OCI-LY3 (cell line): ENCODE results near the gene ADCY3.

ENCODE experiments used
- H2AFZ ChIP-seq: fragments of 200-600, 300-600 bp; shearing (Covaris generic); 2 replicates; pipeline ENCODE4 v1.6.0; 2014; ENCODE audit warnings: antibody characterized with exemption, low read depth, low read length
- H3K27ac ChIP-seq: fragments of 200-600, 300-600 bp; sonication (generic); 2 replicates; pipeline ENCODE4 v1.5.1; 2014; ENCODE audit warnings: mild to moderate bottlenecking, low read length, moderate library complexity, mixed read lengths
- H3K27me3 ChIP-seq: fragments of 200-600, 300-600 bp; sonication (generic); 2 replicates; pipeline ENCODE4 v1.6.1; 2014; ENCODE audit warnings: low read depth, low read length, mixed read lengths
- H3K36me3 ChIP-seq: fragments of 200-600, 300-600 bp; sonication (generic); replicated peaks from 2 replicates; pipeline ENCODE3; 2014; ENCODE audit warnings: low read depth, low read length, mixed read lengths
- H3K4me1 ChIP-seq: fragments of 300-600, 200-600 bp; sonication (generic); 2 replicates; pipeline ENCODE4 v1.6.1; 2014; ENCODE audit warnings: low read length, mixed read lengths
- H3K4me2 ChIP-seq: fragments of 200-600, 300-600 bp; sonication (generic); 2 replicates; pipeline ENCODE4 v1.6.1; 2014; ENCODE audit warnings: low read length, mixed read lengths
- H3K4me3 ChIP-seq: fragments of 300-600, 200-600 bp; sonication (generic); 2 replicates; pipeline ENCODE4 v1.5.1; 2014; ENCODE audit warnings: antibody characterized with exemption, mild to moderate bottlenecking, low read length, moderate library complexity
- H3K79me2 ChIP-seq: fragments of 300-600, 200-600 bp; shearing (Covaris generic); 2 replicates; pipeline ENCODE4 v1.6.1; 2014; ENCODE audit warnings: mild to moderate bottlenecking, low read length, mixed read lengths
- H3K9ac ChIP-seq: fragments of 300-600, 200-600 bp; shearing (Covaris generic); 2 replicates; pipeline ENCODE4 v1.6.0; 2014; ENCODE audit warnings: mild to moderate bottlenecking, low read length, moderate library complexity
- H3K9me3 ChIP-seq: fragments of 200-600, 300-600 bp; shearing (Covaris generic); 2 replicates; pipeline ENCODE4 v1.6.1; 2014; ENCODE audit warnings: low read length, mixed read lengths; ENCODE audit not compliant: insufficient read depth
- H4K20me1 ChIP-seq: fragments of 200-600, 300-600 bp; sonication (generic); 2 replicates; pipeline ENCODE4 v1.6.1; 2016; ENCODE audit warnings: low read length, mixed read lengths; ENCODE audit not compliant: insufficient read depth
- EZH2phosphoT487 ChIP-seq: fragments of 200-600 bp; shearing (Covaris generic); IDR thresholded peaks from 2 replicates; pipeline ENCODE4 v1.6.1; 2018; ENCODE audit warnings: antibody characterized with exemption, mixed run types, low read depth
- TF ChIP-seq, protein P1 (sequence below): fragments of 200-600, 300-600 bp; sonication (generic); IDR thresholded peaks from 2 replicates; pipeline ENCODE4 v1.5.1; 2014; ENCODE audit warnings: antibody characterized with exemption, low read length, low read depth

The ADCY3 gene

DNA sequence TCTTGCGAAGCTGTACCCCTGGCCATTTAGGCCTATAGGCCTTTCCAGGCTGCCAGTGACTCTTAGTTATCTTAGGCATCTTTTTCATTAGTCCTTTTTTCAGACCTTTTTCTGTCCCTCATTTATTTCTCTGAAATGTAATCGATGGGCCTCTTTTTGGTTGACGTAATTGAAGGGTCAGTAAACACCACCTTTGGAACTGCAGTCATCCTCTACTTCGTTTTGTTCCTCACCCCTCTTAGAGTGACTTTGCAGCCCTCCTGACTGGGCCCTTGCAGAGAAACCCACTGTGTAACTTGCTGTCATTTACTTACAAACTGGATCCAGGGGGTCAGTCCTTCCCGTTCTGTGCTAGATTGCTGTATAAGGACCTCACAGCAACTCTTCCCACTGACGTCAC, 103.6 kb downstream of the ADCY3 start:
- H3K36me3 ChIP-seq: peaks cover 77% of the 10 kb centered on the region

DNA sequence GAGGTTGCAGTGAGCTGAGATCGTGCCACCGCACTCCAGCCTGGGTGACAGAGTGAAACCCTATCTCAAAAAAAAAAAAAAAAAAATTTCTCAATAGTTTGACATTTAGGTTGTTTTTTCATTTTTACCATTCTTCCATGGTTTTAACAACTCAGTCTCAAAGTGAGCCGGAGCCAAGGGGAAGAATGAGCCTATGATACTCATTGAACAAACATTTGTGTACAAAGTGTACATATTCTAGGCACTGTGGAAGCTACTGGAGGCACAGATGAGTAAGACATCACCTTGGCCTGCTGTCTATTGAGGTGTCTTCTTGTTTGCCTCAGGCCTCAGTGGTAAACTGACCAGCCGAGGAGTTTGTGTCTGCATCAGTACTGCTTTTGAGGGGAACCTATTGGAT, 104.9 kb downstream of the ADCY3 start:
- peaks cover 52% of the 10 kb centered on the region for H3K79me2 ChIP-seq
- no peaks in the 10 kb centered on the region for H3K4me1 ChIP-seq
- no peak overlapping the region for H2AFZ ChIP-seq
- H3K9me3 ChIP-seq: no peaks in the 10 kb centered on the region
- H3K4me3 ChIP-seq: no peak overlapping the region
- no peak overlapping the region for H3K9ac ChIP-seq
- no peak overlapping the region for H3K27ac ChIP-seq
- peaks cover 64% of the 10 kb centered on the region for H3K36me3 ChIP-seq
- H3K27me3 ChIP-seq: no peaks in the 10 kb centered on the region
- H3K4me2 ChIP-seq: no peak overlapping the region
- TF ChIP-seq EZH2phosphoT487: no peak
- TF ChIP-seq, protein P1, sequence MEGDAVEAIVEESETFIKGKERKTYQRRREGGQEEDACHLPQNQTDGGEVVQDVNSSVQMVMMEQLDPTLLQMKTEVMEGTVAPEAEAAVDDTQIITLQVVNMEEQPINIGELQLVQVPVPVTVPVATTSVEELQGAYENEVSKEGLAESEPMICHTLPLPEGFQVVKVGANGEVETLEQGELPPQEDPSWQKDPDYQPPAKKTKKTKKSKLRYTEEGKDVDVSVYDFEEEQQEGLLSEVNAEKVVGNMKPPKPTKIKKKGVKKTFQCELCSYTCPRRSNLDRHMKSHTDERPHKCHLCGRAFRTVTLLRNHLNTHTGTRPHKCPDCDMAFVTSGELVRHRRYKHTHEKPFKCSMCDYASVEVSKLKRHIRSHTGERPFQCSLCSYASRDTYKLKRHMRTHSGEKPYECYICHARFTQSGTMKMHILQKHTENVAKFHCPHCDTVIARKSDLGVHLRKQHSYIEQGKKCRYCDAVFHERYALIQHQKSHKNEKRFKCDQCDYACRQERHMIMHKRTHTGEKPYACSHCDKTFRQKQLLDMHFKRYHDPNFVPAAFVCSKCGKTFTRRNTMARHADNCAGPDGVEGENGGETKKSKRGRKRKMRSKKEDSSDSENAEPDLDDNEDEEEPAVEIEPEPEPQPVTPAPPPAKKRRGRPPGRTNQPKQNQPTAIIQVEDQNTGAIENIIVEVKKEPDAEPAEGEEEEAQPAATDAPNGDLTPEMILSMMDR: no peak
- no peaks in the 10 kb centered on the region; the same call in 1 of the 2 replicates for H4K20me1 ChIP-seq

More for the DNA sequence above, 103.6 kb downstream of the ADCY3 start:
- TF ChIP-seq EZH2phosphoT487: no peak
- TF ChIP-seq, protein P1: no peak
- H3K4me3 ChIP-seq: no peak overlapping the region
- H3K4me2 ChIP-seq: no peak overlapping the region
- H3K27ac ChIP-seq: no peak overlapping the region
- peaks cover 41% of the 10 kb centered on the region for H3K79me2 ChIP-seq
- no peaks in the 10 kb centered on the region for H3K27me3 ChIP-seq
- H3K9ac ChIP-seq: no peak overlapping the region
- no peaks in the 10 kb centered on the region for H3K9me3 ChIP-seq
- H4K20me1 ChIP-seq: no peaks in the 10 kb centered on the region; the same call in 1 of the 2 replicates
- no peaks in the 10 kb centered on the region for H3K4me1 ChIP-seq
- H2AFZ ChIP-seq: no peak overlapping the region

DNA sequence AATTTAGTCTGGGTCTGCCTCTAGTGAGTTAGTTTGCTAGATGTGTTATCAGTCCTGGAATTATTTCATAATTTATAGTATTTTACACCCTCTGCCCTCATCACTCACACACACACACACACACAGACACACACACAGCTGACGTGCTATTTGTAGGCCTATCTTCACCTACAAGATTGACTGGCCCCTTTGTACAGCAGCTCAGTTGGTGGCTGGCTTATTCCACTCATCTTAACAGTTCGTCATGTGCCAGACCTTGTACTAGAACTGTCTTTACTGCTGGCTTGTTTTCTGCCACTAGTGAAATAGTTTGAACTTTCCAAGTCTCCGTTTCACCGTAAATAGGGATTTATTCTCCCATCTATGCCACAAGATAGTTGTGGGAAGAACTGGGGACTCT, 105.5 kb downstream of the ADCY3 start:
- no peaks in the 10 kb centered on the region for H3K27me3 ChIP-seq
- no peak overlapping the region for H2AFZ ChIP-seq
- no peak overlapping the region for H3K27ac ChIP-seq
- H3K79me2 ChIP-seq: peaks cover 58% of the 10 kb centered on the region
- H3K9ac ChIP-seq: no peak overlapping the region
- no peaks in the 10 kb centered on the region for H3K4me1 ChIP-seq
- H3K36me3 ChIP-seq: peaks cover 63% of the 10 kb centered on the region
- no peaks in the 10 kb centered on the region for H3K9me3 ChIP-seq
- H4K20me1 ChIP-seq: no peaks in the 10 kb centered on the region; the same call in 1 of the 2 replicates
- no peak overlapping the region for H3K4me2 ChIP-seq
- H3K4me3 ChIP-seq: no peak overlapping the region
- TF ChIP-seq, protein P1: no peak
- no peak for TF ChIP-seq EZH2phosphoT487

DNA sequence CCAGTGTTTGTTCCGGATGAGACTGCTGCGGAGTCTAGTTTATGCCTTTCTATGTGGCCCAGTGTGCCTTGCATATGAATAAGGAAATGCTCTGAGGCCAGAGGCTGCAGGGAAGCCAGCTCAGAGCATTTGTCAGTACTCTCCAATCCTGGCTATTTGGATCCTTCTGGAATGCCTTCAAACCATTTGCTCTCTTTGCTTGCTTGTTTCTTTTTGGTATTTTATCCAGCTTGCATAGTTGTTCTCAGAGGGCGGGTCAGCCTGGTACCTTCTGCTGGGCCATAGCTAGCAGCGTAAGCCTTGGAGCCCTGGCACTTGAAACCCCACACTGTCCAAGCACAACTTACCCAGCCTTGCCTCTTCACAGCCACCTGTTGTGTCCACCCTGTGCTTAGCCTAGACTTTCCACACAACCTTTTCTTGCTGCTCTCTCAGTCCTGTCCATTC, 106.3 kb downstream of the ADCY3 start:
- Histone ChIP-seq H3K79me2 (peaks cover 66% of the 10 kb centered on the region), H3K27me3 (no peaks in the 10 kb centered on the region), H4K20me1 (no peaks in the 10 kb centered on the region; the same call in 1 of the 2 replicates), H3K4me2 (no peak overlapping the region), H3K36me3 (peaks cover 56% of the 10 kb centered on the region), H3K9me3 (no peaks in the 10 kb centered on the region), H2AFZ (no peak overlapping the region), H3K4me3 (no peak overlapping the region), H3K9ac (no peak overlapping the region), H3K4me1 (no peaks in the 10 kb centered on the region), H3K27ac (no peak overlapping the region)
- no peak for TF ChIP-seq EZH2phosphoT487
- TF ChIP-seq, protein P1: no peak
